Nephron progenitor cell (in vitro differentiated cells): ENCODE measurements around the gene THSD4.

Experiments
- DNase-seq: peaks from one replicate; pipeline ENCODE4 v3.0.0; 2021
- H3K27ac Mint-ChIP-seq: 2 replicates; pipeline ENCODE4 v1.8.0; 2021; ENCODE audit warnings: mild to moderate bottlenecking, moderate library complexity, mixed read lengths
- H3K27me3 Mint-ChIP-seq: 2 replicates; pipeline ENCODE4 v1.8.0; 2021; ENCODE audit warnings: mild to moderate bottlenecking, low read depth, mixed read lengths; ENCODE audit not compliant: poor library complexity
- H3K36me3 Mint-ChIP-seq: 2 replicates; pipeline ENCODE4 v1.8.0; 2021; ENCODE audit warnings: low read depth, mixed read lengths
- H3K4me1 Mint-ChIP-seq: 2 replicates; pipeline ENCODE4 v1.8.0; 2021; ENCODE audit warnings: mixed read lengths
- H3K4me3 Mint-ChIP-seq: 2 replicates; pipeline ENCODE4 v1.8.0; 2021; ENCODE audit warnings: mild to moderate bottlenecking, moderate library complexity, mixed read lengths
- H3K9me3 Mint-ChIP-seq: 2 replicates; pipeline ENCODE4 v1.8.0; 2021; ENCODE audit warnings: mild to moderate bottlenecking, moderate library complexity, mixed read lengths
- CTCF ChIP-seq: fragments of 200-600 bp; sonication (generic); IDR thresholded peaks from 2 replicates; pipeline ENCODE4 v1.5.0; 2021; ENCODE audit warnings: antibody characterized with exemption

Gene THSD4

GRCh38 chr15:71085809-71086208 is 29.5 kb upstream of the THSD4 start:
- Mint-ChIP-seq H3K36me3 (no peaks in the 10 kb centered on the region), H3K9me3 (peaks cover 24% of the 10 kb centered on the region), H3K4me3 (no peak overlapping the region), H3K27ac (no peak overlapping the region), H3K4me1 (peaks cover 11% of the 10 kb centered on the region), H3K27me3 (peaks cover 6% of the 10 kb centered on the region)
- TF ChIP-seq CTCF: no peak
- DNase-seq: no peak

GRCh38 chr15:71088155-71088554 is 27.1 kb upstream of the THSD4 start:
- Mint-ChIP-seq H3K9me3 (peaks cover 24% of the 10 kb centered on the region), H3K4me3 (no peak overlapping the region), H3K4me1 (peaks cover 6% of the 10 kb centered on the region), H3K27ac (no peak overlapping the region), H3K36me3 (no peaks in the 10 kb centered on the region), H3K27me3 (peaks cover 6% of the 10 kb centered on the region)
- no peak for DNase-seq
- no peak for TF ChIP-seq CTCF

GRCh38 chr15:71088683-71089082 is 26.6 kb upstream of the THSD4 start:
- H3K27ac Mint-ChIP-seq: no peak overlapping the region
- no peak for DNase-seq
- H3K36me3 Mint-ChIP-seq: no peaks in the 10 kb centered on the region
- peaks cover 6% of the 10 kb centered on the region for H3K27me3 Mint-ChIP-seq
- no peak overlapping the region for H3K4me3 Mint-ChIP-seq
- H3K4me1 Mint-ChIP-seq: peaks cover 8% of the 10 kb centered on the region
- H3K9me3 Mint-ChIP-seq: peaks cover 24% of the 10 kb centered on the region
- no peak for TF ChIP-seq CTCF

GRCh38 chr15:71089801-71090200 is 25.5 kb upstream of the THSD4 start:
- Mint-ChIP-seq H3K27ac (no peak overlapping the region), H3K4me1 (peaks cover 10% of the 10 kb centered on the region), H3K4me3 (no peak overlapping the region), H3K27me3 (peaks cover 6% of the 10 kb centered on the region), H3K36me3 (no peaks in the 10 kb centered on the region), H3K9me3 (peaks cover 24% of the 10 kb centered on the region)
- DNase-seq: no peak
- TF ChIP-seq CTCF: no peak

GRCh38 chr15:71091601-71092000 is 23.7 kb upstream of the THSD4 start:
- Mint-ChIP-seq H3K4me3 (no peak overlapping the region), H3K27ac (no peak overlapping the region), H3K36me3 (no peaks in the 10 kb centered on the region), H3K4me1 (peaks cover 5% of the 10 kb centered on the region), H3K9me3 (peaks cover 29% of the 10 kb centered on the region), H3K27me3 (peaks cover 6% of the 10 kb centered on the region)
- DNase-seq: no peak
- TF ChIP-seq CTCF: no peak

- H3K9me3 Mint-ChIP-seq: peaks cover 26% of the 10 kb centered on the region
- H3K4me1 Mint-ChIP-seq: peaks cover 5% of the 10 kb centered on the region
- peaks cover 4% of the 10 kb centered on the region for H3K27me3 Mint-ChIP-seq
- H3K36me3 Mint-ChIP-seq: no peaks in the 10 kb centered on the region
- no peak for TF ChIP-seq CTCF
- H3K27ac Mint-ChIP-seq: no peak overlapping the region
- no peak for DNase-seq
- no peak overlapping the region for H3K4me3 Mint-ChIP-seq
These were observed 23.1 kb upstream of the THSD4 start for GRCh38 chr15:71092056-71092600.
